Smooth muscle cell of the brain vasculature (primary cell): Measurements from ENCODE around the gene CNIH3.

Experiments used
- DNase-seq: peaks from one replicate; pipeline ENCODE4 v3.0.0-alpha.2; 2012; ENCODE audit warnings: low read depth, low spot score

Gene CNIH3

DNA sequence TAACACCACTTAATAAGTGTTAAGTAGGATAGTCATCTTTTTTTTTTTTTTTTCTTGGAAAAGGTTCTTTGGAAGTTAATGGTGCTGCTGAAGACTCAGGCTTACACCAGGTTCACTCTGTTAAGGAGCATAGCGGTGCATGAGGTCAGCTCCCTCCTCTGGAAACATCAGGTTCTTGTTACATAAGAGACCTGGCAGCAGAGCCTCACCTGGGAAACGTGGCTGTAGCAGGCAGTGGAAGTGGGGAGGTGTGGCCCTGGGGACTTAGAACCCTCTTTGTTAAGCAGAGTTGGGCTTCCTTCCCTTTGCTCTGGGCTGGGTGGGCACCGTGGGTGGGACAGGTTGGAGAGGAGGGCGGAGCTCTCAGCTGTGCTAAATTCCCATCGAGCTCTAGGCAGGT lies 104.1 kb downstream of the CNIH3 start:
- no peak for DNase-seq

DNA sequence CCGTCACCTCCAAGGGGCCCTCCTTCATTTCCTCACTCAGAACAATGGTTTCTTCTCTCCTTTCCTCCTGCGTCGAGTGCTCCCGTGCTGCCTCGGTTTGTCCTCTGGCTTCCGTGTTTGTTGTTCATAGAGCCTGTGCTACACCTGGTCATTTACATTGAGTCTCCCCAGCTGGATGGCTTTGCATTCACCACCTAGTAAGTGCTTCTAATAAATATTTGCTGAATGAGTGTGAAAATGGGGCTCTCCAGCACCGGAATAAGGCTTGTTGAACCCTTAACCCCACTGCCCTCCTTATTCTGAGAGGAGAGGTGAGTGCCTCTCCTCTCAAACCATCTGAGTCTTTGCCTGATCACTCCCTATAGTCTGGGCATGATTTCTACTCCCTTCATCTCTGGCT lies 104.9 kb downstream of the CNIH3 start:
- DNase-seq: no peak

DNA sequence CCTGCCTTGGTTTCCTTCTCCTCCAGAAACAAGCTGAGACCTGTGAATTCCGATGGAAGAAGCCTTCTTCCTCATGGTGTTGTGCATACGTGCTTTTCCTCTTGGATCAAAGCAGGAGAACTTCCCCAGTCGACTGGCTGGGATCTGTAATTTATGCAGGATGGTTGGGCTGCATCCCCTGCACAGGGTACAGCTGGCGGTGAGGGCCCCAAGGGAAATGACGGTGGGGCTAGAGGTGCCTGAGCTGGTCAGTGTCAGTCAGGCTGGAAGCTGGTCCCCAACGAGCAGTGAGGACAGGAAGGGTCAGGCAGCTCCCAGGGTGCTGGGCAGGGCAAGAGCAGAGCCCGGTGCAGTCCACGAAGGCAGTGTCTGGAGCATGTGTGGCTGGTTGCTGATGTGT lies 106.7 kb downstream of the CNIH3 start:
- DNase-seq: no peak

DNA sequence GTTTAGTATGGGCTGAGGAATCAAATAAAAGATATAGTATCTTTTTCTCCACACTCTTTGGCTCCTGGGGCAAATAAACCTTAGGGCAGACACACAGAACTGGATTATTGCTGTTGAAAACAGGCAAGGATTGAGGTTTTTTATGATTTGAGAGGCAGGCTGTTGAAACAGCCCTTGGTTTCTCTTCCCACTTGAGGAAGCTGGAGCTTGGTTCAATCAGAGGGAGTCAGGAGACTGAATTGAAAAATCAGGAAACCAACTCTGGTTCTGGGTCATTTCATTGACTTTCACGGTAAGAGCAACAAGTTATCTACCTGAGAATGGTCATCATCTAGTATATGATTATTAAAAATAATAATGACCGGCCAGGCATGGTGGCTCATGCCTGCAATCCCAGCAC lies 108.4 kb downstream of the CNIH3 start:
- no peak for DNase-seq

DNA sequence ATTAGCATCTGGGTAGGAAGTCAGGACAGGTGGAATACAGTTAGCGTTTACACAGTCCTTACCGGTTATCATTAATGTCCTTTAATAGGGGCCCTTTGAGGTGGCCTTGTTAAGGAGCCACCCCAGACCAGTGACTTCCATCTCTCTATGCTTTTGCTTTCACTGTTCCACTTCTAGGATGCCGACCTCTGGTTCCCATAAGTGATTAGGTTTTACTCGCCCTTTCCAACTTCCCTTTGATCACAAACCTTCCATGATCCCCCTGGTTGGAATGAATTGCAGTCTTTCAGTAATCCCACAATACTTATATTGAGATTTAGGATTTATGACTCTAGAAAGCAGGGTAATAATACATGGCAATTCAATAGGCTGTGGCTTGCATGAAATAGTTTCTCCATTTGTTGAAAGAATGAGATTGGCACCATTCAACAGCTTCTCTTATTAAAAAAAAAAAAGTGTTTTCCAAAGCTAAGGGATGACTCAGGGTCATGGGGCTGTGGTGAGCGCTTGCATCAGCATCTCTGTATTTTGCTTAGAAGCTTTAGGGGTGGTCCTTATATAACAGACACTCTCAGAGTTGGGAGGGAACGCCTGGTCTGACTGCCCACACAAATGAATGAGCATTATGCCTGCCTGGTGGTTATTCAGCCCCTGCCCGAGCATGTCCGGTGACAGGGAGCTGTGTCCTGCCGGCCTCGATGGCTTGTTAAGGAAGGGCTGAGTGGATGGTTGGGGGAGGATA lies 110.5 kb downstream of the CNIH3 start:
- peak; percentile 67 for DNase-seq

DNA sequence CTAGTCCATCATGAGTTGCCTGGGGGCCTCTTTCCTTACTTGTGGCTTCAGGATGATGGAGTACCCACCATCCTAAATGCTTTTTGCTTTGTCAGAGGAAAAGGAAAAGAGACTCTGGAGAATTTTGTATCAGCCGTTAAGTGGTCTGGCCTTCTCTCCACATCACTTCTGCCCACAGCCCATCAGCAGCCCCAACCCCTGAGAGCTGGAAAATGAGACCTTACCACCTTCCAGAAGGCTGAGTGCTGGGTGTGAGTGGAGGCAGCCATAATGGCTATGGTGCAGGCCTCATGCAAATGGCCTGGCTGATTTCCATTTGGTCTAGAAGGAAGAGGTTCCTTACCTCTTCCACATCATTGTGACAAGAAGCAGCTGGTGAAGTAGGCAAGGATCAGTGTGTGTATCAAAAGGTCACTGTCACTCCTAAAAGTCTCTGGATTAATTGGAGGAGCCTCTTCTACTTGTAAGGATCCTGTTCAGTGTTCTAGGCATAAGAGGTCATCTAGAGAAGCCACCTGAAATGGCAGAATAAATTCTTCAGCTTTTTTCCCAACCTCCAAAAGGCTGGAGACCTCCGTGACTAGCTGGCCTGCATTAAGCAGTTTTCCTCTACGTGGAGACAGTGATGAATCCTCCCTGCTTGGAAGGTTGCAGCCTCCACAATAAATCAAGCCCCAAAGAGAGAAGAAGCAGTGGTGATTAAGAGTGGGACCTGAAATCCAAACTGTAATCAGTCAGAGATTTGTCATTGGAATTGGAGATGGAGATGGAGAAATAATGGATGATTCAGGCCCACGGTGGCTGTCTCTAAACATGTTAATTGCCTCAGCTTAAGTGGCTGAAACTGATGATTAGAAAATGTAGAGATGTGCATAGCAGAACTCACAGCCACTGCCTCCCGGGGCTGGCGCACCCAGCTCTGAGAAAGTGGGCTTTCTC lies 111.5 kb downstream of the CNIH3 start:
- DNase-seq: no peak

DNA sequence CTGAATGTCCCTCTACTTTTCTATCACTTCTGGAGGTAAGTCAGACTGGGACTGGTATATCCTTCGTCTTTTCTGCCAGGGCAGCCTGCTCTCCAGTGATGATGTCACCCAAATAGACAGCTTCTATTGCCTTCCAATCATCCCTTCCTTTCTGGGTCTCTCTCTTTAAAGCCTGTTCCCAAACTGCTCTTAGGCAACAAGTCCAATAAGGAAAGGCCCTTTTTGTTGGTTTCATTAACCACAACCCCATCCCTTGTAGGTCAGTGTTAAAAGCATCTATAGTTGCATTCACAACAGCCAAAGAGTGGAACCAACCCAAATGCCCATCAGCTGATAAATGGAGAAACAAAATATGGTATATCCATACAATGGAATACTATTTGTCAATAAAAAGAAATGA lies 114.4 kb downstream of the CNIH3 start:
- no peak for DNase-seq

DNA sequence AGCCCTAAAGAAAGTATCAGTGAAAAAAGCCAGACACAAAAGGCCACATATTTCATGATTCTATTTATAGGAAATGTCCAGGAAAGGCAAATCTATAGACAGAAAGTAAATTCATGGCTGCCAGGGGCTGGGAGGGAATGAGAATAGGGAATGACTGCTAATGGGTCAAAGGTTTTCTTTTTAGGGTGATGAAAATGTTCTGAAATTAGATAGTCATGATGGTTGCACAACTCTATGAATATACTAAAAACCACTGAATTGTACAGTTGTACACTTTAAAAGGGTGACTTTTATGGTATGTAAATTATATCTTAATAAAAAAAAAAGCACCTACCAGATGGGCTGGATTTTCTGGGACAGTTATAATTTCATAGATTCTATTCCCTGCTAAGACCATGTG lies 114.8 kb downstream of the CNIH3 start:
- DNase-seq: no peak

DNA sequence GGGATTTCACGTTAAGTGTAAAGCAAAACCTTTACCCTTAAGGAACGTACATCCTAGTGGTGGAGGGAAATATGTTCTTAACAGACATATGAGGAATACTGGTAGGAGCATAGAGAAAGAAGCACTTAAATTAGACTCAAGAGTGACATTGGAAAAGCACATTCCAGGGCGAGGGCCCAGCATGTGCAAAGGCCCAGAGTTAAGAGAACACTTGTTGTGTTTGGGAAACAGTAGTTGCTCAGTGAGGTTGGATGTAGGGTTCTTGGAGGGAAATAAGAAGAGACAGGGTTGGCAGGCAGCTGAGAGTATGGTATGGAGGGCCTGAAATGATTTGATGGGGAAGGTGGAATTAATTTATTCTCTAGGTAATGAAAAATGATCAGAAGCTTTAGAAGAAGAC lies 115.5 kb downstream of the CNIH3 start:
- DNase-seq: no peak

DNA sequence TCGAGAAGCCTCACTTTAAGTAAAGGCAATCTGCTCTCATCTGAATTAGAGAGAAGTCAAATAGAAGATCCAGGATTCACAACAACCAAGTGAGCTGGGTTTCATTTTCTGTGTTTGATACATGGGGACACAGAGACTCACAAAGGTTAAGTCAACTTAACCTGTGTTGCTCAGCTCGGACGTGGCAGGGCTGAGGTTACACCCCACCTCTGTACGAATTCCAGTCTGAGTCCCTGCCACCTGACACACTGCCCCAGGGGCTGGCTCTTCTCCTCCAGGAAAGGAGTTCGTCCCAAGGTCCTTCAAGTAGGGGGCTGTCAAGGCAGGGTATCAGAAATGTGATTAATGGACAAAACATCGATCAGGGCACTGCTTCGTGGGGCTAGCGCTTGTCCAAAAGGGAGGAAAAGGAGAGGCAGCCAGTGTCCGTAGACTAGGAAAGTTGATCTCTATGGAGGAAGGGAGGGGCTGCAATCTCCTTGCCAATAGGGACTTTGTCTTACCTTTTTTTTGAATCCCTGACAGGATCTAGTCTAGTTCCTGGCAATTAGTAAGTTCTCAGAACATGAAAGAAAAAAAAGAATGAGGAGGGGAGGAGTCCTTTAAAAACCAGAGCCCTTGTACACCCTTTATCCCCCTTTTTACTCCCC lies 116.4 kb downstream of the CNIH3 start:
- no peak for DNase-seq

DNA sequence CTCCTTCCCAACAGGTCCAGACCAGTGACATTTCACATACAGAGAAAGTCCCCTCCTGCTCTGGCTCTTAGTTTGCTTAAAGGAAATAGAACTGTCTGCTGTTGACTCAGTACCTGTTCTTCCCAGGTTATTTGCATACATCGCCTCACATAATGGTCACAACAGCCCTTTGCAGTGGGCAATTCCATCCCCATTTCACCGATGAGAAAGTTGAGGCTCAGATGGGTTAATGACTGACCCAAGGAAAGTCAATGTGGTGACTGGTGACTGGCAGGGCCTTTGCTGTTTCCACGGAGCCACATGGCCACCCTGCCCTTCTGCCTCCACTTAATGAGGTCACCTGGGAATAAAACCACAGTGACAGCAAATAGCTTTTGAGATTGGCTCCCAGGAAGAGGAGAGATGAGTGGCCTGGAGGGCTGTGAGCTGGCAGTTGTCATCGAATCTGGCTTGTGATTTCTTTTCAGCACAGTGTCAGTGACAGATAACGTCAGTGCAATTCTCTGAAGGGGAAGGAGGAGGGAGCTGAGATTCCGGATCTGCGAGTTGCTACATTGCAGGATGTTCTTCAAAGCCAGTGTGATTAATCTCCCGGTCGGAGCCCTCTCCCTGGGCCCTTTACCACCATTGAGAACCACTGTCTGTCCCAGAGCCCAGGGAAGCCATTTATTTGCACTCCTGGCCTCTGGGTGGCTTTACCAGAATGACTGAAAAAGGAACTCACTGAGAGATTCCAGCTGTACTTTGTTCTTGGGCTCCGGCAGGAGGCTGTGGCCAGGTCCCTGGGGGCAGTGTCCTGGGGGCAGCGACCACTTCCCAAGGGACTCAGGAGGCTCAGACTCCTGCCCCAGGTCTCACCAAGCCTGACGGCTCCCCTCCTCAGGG lies 117.2 kb downstream of the CNIH3 start:
- no peak for DNase-seq

DNA sequence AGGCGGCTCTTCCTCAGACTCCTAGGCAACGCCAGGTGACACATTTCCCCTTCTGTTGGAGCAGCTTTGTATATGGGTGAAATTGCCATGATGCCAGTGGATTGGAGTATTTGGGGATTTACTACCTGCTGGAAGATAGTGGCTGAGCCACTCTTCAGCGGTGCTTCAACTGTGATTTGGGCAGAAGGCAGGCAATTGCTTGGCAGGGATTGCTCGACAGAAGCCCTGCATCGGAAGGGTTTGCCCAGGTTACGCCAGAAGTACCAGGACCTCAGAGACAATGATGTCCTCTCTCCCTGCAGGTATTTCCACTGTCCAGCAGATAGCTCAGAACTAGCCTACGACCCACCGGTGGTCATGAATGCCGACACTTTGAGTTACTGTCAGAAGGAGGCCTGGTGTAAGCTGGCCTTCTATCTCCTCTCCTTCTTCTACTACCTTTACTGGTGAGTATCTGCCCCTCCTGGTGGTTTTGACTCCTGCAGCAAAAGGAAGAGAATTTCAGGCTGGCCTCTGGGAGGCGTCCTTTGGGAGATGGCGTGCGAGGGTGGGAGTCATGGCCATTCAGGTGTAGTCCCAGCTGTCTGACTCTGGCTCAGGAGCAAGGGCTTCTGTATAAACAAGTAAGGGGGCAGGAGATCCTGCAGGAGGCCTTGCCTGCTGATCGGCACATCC lies 118.3 kb downstream of the CNIH3 start:
- no peak for DNase-seq

DNA sequence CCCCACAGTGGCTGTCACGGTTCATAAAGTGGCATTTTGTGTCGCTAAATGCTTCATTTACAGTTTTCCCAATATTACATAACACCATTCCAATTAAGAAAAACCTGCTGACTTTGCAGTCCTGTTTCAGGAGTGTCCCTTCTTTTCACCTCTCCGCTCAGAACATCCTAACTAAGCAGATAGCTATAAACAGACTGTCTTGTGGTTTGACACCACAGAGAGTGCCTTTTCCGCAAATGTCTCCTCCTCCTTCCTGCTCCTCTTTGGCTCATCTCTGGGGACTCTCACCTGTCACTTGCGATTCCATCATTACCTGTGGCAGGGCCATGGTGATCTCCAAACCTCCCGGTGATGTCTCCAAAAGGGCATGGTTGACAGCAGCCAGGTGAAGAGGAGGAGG lies 119.0 kb downstream of the CNIH3 start:
- DNase-seq: no peak

DNA sequence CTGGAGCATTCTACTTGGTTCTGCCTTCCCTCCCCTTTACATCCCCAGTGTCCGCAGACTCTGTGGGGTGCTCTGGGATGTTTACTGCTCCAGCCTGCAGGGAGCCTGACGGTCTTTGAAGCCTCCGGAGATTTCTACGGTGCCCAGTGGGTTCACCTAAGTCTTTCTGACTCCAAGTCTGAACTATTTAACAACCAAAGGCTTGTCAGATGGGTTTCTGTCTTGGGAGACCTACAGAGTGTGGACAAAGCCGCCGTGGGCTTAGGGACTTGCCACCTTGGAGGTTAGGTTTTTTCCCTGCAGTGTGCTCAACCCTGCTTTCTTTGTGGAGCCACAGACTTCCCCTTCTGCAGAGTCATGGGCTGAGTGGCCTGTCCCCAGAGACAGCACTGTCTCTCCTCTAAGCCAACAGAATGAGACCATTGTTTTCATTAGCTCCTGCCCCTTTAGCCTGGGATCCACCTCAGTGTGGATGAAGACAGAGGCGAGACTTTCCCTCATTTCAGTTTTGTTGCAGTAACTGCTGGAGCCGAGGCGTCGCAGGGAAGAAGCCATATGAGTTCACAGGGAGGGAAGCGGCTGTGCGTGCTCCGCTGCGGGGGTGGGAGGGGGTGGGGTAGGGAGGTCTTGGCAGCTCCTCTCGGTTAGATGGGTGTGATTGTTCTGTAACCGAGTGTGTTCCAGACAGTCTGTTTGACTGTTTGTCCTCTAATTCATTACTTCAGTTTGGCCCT lies 120.7 kb downstream of the CNIH3 start:
- peak; percentile 21 for DNase-seq

DNA sequence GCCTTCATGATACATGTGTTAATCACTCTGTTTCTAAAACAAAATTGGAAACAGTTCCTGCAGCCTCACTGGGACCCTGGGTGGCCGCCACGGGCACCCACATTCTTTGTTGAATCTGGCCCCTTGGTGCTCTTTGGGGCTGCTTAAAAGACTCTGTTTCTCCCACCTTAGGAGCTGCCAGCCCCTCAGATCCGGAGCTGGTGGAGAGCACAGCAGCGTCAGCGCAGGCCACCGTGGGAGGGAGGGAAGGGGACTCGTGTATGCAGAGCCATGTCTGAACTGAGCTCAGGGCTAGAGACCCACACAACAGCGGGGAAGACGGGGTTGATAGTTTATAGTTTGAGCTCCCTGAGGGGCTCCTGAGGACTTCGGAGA lies 121.2 kb downstream of the CNIH3 start:
- no peak for DNase-seq

DNA sequence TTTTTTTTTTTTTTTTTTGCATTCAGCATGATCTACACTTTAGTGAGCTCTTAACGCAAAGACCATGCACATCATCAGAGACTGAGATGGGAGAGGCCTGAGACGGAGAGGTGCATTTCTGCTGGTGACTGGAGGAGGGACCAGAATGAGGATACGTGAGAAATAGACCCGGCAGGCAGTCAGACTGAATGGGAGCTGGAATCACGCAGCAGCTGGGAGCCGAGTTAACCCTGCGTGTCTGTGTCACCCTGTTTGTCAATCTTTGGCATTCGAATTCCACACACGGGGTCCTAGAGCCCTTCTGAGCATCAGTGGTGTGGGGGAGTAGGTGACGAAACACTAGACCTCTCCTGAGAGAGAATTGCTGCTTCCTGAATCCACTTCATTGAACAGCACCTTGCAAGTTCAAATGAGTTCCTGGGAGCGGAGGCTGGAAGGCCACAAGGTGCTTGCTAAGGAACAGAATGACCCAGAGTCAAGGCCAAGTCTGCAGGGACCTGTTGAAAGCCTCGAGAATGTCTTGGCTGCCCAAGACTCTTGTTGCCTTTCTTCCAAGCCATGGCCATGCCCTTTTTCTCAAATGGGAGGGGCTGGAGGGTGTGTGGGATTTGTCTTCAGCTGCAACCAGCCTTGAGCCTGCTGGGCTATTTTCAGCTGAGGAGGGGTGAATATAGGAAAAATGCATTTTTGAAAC lies 123.3 kb downstream of the CNIH3 start:
- no peak for DNase-seq

DNA sequence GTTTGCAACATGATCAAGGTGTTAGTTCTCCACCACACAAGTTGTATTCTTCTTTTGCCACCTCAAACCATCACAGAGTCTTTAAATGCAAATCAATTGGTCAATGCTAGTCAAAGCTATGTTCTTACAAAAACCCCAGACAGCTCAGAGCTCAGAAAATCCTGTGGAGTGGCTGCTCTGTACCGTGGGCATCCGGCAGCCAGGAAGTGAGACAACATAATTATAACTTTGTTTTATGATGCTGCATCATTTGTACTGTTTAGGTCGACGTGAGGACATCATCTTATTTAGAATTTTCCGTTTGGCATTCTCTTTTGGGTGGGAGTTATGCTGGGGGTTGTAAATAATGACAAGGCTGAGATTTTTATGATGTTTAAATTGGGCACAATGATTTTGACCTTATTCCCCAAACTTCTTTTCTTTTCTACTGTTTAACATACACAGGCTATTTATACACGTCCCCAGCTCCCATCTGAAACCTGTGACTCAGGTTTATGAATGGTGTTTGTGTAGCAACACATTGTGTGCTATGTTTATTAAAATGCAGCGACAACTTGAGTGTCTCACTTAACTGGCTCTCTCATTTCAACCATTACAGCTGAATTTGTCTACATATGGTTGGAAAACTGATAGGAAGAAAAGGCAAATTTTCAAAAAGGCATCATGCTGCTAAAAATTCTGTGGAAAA lies 124.0 kb downstream of the CNIH3 start:
- DNase-seq: no peak

DNA sequence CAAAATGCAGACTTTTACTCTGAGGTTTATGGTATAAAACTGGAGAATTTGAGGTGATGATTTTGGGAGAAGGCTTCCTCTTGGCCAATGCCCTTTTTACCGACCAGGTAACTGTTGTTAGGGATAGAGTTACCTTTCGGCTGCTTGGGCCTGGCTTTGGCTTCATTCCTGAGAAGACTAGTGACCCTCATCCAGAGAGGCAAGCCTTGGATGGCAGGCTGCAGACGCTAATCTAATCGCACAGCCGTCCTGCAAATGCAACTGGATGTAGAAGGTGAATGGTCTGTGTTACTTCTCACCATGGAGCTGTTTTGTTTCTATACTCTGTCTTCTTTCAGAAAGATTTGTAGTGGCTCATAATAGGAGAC lies 124.6 kb downstream of the CNIH3 start:
- no peak for DNase-seq

DNA sequence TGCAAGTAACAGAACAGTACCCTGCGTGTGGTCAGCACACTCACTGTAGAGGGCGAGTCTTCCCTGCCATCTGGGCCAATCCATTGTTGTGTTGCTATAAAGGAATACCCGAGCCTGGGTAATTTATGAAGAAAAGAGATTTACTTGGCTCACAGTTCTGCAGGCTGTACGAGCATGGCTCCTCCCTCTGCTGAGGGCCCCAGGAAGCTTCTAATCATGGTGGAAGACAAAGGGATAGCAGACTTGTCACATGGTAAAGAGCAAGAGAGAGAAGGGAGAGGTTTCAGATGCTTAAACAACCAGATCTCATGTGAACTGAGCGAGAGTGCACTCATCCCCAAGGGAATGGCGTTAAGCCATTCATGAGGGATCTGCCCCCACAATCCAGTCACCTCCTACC lies 126.2 kb downstream of the CNIH3 start:
- DNase-seq: no peak
